Esophagus muscularis mucosa (tissue), 4 donors: Measurements from ENCODE around the gene HMGA1. TPM values are rescaled to one million over a fixed set of nuclear protein-coding genes. Genes with fewer than 3 reads are reported as not detected.

Experiments
- DNase-seq: peaks from one replicate; pipeline ENCODE4 v3.0.0-alpha.2; 2017; ENCODE audit errors: extremely low spot score
- H3K27ac ChIP-seq, 4 donors: fragments of 200-600 bp; sonication (generic); replicated peaks in 1 of 4; 1 replicate in 3 of 4; 2 replicates in 1 of 4; pipeline ENCODE4 v1.5.1; 2016 to 2019; ENCODE audit warnings: mild to moderate bottlenecking in 1 of 4
- H3K27me3 ChIP-seq, 4 donors: fragments of 200-600 bp; sonication (generic); one replicate each; pipeline versions ENCODE4 v1.5.1 to v1.6.0; 2016 to 2019
- H3K36me3 ChIP-seq, 4 donors: fragments of 200-600 bp; sonication (generic); one replicate each; pipeline ENCODE4 v1.5.1; 2016 to 2019
- H3K4me1 ChIP-seq, 4 donors: fragments of 200-600 bp; sonication (generic); one replicate each; pipeline ENCODE4 v1.5.1; 2016 to 2019
- H3K4me3 ChIP-seq, 4 donors: fragments of 200-600 bp; sonication (generic); 1 replicate in 2 of 4; 2 replicates in 2 of 4; pipeline ENCODE4 v1.5.1; 2016 to 2019; ENCODE audit warnings: mild to moderate bottlenecking in 4 of 4, moderate library complexity in 1 of 4
- H3K9me3 ChIP-seq, 4 donors: fragments of 200-600 bp; sonication (generic); 1 replicate in 3 of 4; 2 replicates in 1 of 4; pipeline ENCODE4 v1.5.1; 2016 to 2019
- CTCF ChIP-seq, 3 experiments: fragments of 200-600 bp in 2 of 3; fragments of 450-650 bp in 1 of 3; sonication (generic) in 2 of 3; IDR thresholded peaks; one replicate each; pipeline ENCODE4 v1.5.1; 2017 to 2019; ENCODE audit warnings: antibody characterized with exemption in 3 of 3, mild to moderate bottlenecking in 2 of 3, moderate library complexity in 1 of 3
- EP300 ChIP-seq: sonication (generic); formaldehyde crosslinking; IDR thresholded peaks from one replicate; pipeline ENCODE4 v1.6.1; 2017; ENCODE audit warnings: antibody characterized with exemption
- POLR2A ChIP-seq: fragments of 450-650 bp; IDR thresholded peaks from one replicate; pipeline ENCODE4 v1.6.1; 2017; ENCODE audit warnings: antibody characterized with exemption, moderate library complexity, mild to moderate bottlenecking, low read depth
- POLR2AphosphoS5 ChIP-seq, 2 donors: sonication (generic); formaldehyde crosslinking; IDR thresholded peaks; one replicate each; pipeline ENCODE4 v1.6.1; 2017; ENCODE audit warnings: antibody characterized with exemption in 2 of 2
- WGBS: methylation state at CpG from one replicate; pipeline ENCODE4 v1.1.5; 2018; 5-methylcytosine and 5-hydroxymethylcytosine counted together
- intact Hi-C: fragments of 100-400 bp; cut with DNase I; formaldehyde crosslinking; loops from one replicate; pipeline ENCODE4 v1.15.1; 2023
- total RNA-seq, 4 donors: library from RNA; depleted of rRNA; stranded (reverse); fragments of >200 nt; gene quantifications; one replicate each; pipeline versions ENCODE4 v1.1.0 to v1.2.1, GENCODE V29; 2016

Gene HMGA1
- total RNA-seq, 4 donors from 2014 or later, result 8.3 to 27.2 (median 17.5) TPM

- peaks cover 9 to 18% (median 15%) of the 10 kb centered on the region in 4 donors for H3K4me1 ChIP-seq
- no peaks in the 10 kb centered on the region for H3K9me3 ChIP-seq
- no peak overlapping the region for H3K4me3 ChIP-seq
- no peaks in the 10 kb centered on the region for H3K36me3 ChIP-seq
- intact Hi-C loops, result no loop called here
- TF ChIP-seq EP300 (no peak), POLR2AphosphoS5 (IDR thresholded peaks at IDR 0.05) (no peak), CTCF (IDR thresholded peaks at IDR 0.05) (no peak), POLR2A (no peak)
- WGBS, result 87% methylated on average over 14 of the region's 15 CpGs
- H3K27me3 ChIP-seq, result no peaks in the 10 kb centered on the region
- no peak overlapping the region for H3K27ac ChIP-seq
- DNase-seq, result no peak
These were observed 9.7 kb upstream of the HMGA1 start for GRCh38 chr6:34226731-34227586.

- Histone ChIP-seq H3K27me3 (no peaks in the 10 kb centered on the region), H3K27ac (no peak overlapping the region), H3K9me3 (no peaks in the 10 kb centered on the region), H3K36me3 (no peaks in the 10 kb centered on the region), H3K4me3 (no peak overlapping the region), H3K4me1 (peaks cover 9 to 18% (median 15%) of the 10 kb centered on the region in 4 donors)
- WGBS, result 94% methylated on average over 10 of the region's 16 CpGs
- intact Hi-C loops, result no loop called here
- no peak for DNase-seq
- TF ChIP-seq POLR2A, result no peak
- no peak for TF ChIP-seq CTCF (IDR thresholded peaks at IDR 0.05)
- no peak for TF ChIP-seq EP300
- TF ChIP-seq POLR2AphosphoS5 (IDR thresholded peaks at IDR 0.05), result no peak
These were observed 8.8 kb upstream of the HMGA1 start for GRCh38 chr6:34227761-34228421.

GRCh38 chr6:34229877-34230276, 6.8 kb upstream of the HMGA1 start:
- H3K36me3 ChIP-seq, result no peaks in the 10 kb centered on the region
- intact Hi-C loops, result no loop called here
- DNase-seq, result no peak

GRCh38 chr6:34230653-34231371, 5.9 kb upstream of the HMGA1 start:
- TF ChIP-seq CTCF (IDR thresholded peaks at IDR 0.05), result no peak
- no peak for TF ChIP-seq POLR2A
- TF ChIP-seq POLR2AphosphoS5 (IDR thresholded peaks at IDR 0.05), result no peak
- TF ChIP-seq EP300, result no peak
- intact Hi-C loops, result no loop called here
- Histone ChIP-seq H3K9me3 (no peaks in the 10 kb centered on the region), H3K27ac (no peak overlapping the region), H3K4me3 (no peak overlapping the region), H3K4me1 (peaks cover 4 to 8% (median 7%) of the 10 kb centered on the region in 4 donors), H3K27me3 (no peaks in the 10 kb centered on the region), H3K36me3 (no peaks in the 10 kb centered on the region)
- 82% methylated on average over 5 of the region's 5 CpGs for WGBS
- no peak for DNase-seq

More at GRCh38 chr6:34229877-34230276, 6.8 kb upstream of the HMGA1 start:
- no peaks in the 10 kb centered on the region for H3K9me3 ChIP-seq
- WGBS, result 97% methylated on average over 8 of the region's 8 CpGs
- no peak overlapping the region for H3K27ac ChIP-seq
- no peak overlapping the region for H3K4me3 ChIP-seq
- no peaks in the 10 kb centered on the region for H3K27me3 ChIP-seq
- peaks cover 0 to under 1% (median 0%) of the 10 kb centered on the region in 4 donors for H3K4me1 ChIP-seq
- TF ChIP-seq POLR2A (no peak), EP300 (no peak), POLR2AphosphoS5 (IDR thresholded peaks at IDR 0.05) (no peak), CTCF (IDR thresholded peaks at IDR 0.05) (no peak)
